PC-3 (cell line): Measurements from ENCODE around the gene WAS.

Experiments
- CTCF ChIP-seq: fragments of 300-600 bp; sonication (generic); conservative IDR thresholded peaks from 2 replicates; pipeline ENCODE4 v1.5.1; 2017; ENCODE audit warnings: antibody characterized with exemption, low read depth, mild to moderate bottlenecking, low read length
- EZH2 ChIP-seq: fragments of 300-600 bp; sonication (generic); IDR thresholded peaks from one replicate; pipeline ENCODE4 v1.6.1; 2017; ENCODE audit warnings: antibody characterized with exemption, mild to moderate bottlenecking, low read length; ENCODE audit not compliant: unreplicated experiment

- TF ChIP-seq CTCF (no peak), EZH2 (no peak)
Observed at GRCh38 chrX:48715876-48716502, 32.4 kb downstream of the WAS start.
